CD4-positive, alpha-beta T cell treated with Interferon gamma for 1 hour (primary cell): ENCODE data around the gene COL11A1.
"Not testable (repeated sequence)": the region's sequence is repeated elsewhere in the genome, so short reads cannot be mapped to it uniquely, and the experiment has no call there.

Experiments used
- DNase-seq: peaks from one replicate; pipeline ENCODE4 v3.0.0-alpha.2; 2020

The COL11A1 gene

GRCh38 chr1:102826706-102827105 lies 281.6 kb downstream of the COL11A1 start:
- DNase-seq: not testable (repeated sequence)
